Hepatocyte (in vitro differentiated cells): ENCODE data around the gene PDSS2.

Source experiments
- EZH2 ChIP-seq: fragments of 200-600 bp; sonication (generic); IDR thresholded peaks from 2 replicates; pipeline ENCODE4 v1.6.1; 2016; ENCODE audit warnings: antibody characterized with exemption, mild to moderate bottlenecking, borderline replicate concordance
- TF ChIP-seq, protein P1 (sequence below): fragments of 200-600 bp; sonication (generic); IDR thresholded peaks from 2 replicates; pipeline ENCODE4 v1.5.1; 2016; ENCODE audit warnings: antibody characterized with exemption, mild to moderate bottlenecking; ENCODE audit not compliant: poor library complexity

DNA sequence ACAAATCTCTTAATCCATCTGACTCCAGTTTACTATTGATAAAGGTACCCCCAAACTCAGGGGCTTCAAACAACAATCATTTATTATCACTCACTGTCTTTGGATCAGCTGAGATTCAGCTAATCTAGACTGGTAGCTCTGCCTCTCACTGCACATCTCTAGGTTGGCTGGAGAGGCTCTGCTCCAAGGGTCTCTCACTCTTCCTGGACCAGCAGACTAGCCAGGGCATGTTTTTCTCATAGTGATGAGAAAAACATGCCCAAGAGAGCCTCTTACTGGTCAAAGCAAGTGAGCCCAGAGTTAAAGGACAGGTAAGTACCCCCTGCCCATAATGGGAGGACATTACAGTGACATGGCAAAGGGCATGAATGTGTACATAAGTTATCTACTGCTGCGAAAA is 228.9 kb downstream of the PDSS2 start:
- TF ChIP-seq, protein P1, sequence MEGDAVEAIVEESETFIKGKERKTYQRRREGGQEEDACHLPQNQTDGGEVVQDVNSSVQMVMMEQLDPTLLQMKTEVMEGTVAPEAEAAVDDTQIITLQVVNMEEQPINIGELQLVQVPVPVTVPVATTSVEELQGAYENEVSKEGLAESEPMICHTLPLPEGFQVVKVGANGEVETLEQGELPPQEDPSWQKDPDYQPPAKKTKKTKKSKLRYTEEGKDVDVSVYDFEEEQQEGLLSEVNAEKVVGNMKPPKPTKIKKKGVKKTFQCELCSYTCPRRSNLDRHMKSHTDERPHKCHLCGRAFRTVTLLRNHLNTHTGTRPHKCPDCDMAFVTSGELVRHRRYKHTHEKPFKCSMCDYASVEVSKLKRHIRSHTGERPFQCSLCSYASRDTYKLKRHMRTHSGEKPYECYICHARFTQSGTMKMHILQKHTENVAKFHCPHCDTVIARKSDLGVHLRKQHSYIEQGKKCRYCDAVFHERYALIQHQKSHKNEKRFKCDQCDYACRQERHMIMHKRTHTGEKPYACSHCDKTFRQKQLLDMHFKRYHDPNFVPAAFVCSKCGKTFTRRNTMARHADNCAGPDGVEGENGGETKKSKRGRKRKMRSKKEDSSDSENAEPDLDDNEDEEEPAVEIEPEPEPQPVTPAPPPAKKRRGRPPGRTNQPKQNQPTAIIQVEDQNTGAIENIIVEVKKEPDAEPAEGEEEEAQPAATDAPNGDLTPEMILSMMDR = no peak
- no peak for TF ChIP-seq EZH2
